Upper lobe of left lung (tissue), 4 donors: ENCODE data around the gene ARNT2.

Experiments used
- EP300 ChIP-seq, 4 donors: sonication (generic); formaldehyde crosslinking; IDR thresholded peaks; one replicate each; pipeline ENCODE4 v1.5.1; 2017; ENCODE audit warnings: antibody characterized with exemption in 4 of 4, control low read depth in 2 of 4
- POLR2A ChIP-seq, 4 donors: fragments of 450-650 bp; IDR thresholded peaks; one replicate each; pipeline ENCODE4 v1.5.1; 2016 to 2017; ENCODE audit warnings: antibody characterized with exemption in 4 of 4, mild to moderate bottlenecking in 2 of 4
- POLR2AphosphoS5 ChIP-seq, 2 donors: sonication (generic); formaldehyde crosslinking; IDR thresholded peaks; one replicate each; pipeline ENCODE4 v1.5.1; 2017; ENCODE audit warnings: antibody characterized with exemption in 2 of 2
- TF ChIP-seq, protein P1 (sequence below), 6 experiments: fragments of 450-650 bp in 4 of 6; fragments of 200-600 bp in 2 of 6; sonication (generic) in 2 of 6; IDR thresholded peaks; one replicate each; pipeline ENCODE4 v1.5.1; 2016 to 2019; ENCODE audit warnings: antibody characterized with exemption in 6 of 6

DNA sequence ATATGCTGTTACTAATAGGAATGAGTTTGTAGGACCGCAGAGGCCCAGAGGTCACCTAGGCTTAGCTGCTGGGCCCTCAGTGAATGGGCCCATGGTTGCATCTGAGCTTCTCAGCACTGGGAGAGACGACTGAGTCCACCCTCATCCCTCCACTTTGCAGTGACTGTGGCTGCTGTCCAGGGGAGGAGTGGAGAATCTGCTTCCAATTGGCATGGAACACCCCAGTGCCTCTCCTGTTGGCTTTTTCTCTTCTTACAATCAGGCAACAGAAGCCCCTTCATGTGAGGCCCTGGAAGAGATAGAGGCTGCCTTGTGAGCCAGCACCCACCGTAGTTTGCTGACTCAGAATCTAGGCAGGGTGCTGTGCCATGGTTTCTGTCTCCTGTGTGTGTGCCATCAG lies 55.6 kb downstream of the ARNT2 start:
- TF ChIP-seq, protein P1, sequence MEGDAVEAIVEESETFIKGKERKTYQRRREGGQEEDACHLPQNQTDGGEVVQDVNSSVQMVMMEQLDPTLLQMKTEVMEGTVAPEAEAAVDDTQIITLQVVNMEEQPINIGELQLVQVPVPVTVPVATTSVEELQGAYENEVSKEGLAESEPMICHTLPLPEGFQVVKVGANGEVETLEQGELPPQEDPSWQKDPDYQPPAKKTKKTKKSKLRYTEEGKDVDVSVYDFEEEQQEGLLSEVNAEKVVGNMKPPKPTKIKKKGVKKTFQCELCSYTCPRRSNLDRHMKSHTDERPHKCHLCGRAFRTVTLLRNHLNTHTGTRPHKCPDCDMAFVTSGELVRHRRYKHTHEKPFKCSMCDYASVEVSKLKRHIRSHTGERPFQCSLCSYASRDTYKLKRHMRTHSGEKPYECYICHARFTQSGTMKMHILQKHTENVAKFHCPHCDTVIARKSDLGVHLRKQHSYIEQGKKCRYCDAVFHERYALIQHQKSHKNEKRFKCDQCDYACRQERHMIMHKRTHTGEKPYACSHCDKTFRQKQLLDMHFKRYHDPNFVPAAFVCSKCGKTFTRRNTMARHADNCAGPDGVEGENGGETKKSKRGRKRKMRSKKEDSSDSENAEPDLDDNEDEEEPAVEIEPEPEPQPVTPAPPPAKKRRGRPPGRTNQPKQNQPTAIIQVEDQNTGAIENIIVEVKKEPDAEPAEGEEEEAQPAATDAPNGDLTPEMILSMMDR (IDR thresholded peaks at IDR 0.05): no peak
- TF ChIP-seq EP300 (IDR thresholded peaks at IDR 0.05): no peak
- no peak for TF ChIP-seq POLR2A (IDR thresholded peaks at IDR 0.05)
- TF ChIP-seq POLR2AphosphoS5 (IDR thresholded peaks at IDR 0.05): no peak
